HG03378 (cell line): Measurements from ENCODE around the gene NOP53.
"Not testable (repeated sequence)": the region's sequence is repeated elsewhere in the genome, so short reads cannot be mapped to it uniquely, and the experiment has no call there.

ENCODE experiments used
- ATAC-seq: cut with Tn5 transposase; IDR thresholded peaks from one replicate; pipeline ENCODE4 v1.9.1; 2021; ENCODE audit warnings: mild to moderate bottlenecking, moderate library complexity; ENCODE audit not compliant: unreplicated experiment

The NOP53 gene

GRCh38 chr19:47802521-47803043 lies 57.2 kb downstream of the NOP53 start:
- no peak for ATAC-seq

DNA sequence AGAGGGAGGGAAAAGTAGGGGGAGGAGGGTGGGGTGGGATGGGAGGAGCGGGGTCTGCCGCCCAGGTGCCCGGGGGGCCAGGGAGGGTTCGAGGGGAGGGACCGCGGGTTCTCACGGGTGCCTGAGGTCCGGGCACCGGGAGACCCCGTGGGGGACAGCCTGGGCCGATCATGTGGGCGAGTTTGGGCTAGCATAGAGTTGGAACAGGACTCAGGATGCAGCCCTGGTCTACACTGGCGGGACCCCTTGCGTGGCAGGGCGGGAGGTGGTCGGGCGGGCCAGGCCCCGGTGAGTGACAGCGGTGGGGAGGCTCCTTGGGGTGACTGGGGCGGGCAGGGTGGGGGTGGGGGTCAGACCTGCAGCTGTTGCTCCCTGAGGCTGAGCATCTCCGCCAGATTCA lies 57.8 kb downstream of the NOP53 start:
- not testable (repeated sequence) for ATAC-seq

DNA sequence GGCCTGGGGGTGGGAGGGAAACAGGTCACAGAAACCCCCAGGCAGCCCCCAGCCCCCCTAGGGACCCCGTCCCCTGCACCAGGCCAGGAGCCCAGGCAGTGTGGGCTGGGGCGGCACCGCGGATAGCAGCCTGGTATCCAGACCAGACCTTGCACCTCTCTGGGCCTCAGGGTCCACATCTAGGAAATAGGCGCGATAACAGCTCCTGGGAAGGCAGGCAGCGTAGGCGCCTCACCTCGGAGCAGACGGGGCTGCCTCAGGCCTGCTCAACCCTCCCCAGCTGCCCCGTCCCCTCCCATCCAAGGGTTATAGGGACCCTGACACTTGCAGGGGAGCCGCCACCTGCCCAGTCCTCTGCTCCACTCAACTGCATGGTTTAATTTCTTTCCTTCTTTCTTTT lies 58.3 kb downstream of the NOP53 start:
- ATAC-seq: not testable (repeated sequence)

- ATAC-seq: not testable (repeated sequence)
Measured at GRCh38 chr19:47804451-47804850, 59.1 kb downstream of the NOP53 start, which contains the start of gene TPRX1. TSS of gene TPRX1 (minus strand) at chr19:47804551. CDS start at chr19:47804539, 12 bp downstream.

- ATAC-seq: no peak
Measured at GRCh38 chr19:47805313-47805712, 60.0 kb downstream of the NOP53 start.

- ATAC-seq: no peak
Measured at GRCh38 chr19:47806435-47806834, 61.1 kb downstream of the NOP53 start.
